SU-DHL-6 (cell line): ENCODE results near the gene SLC38A11.

Source experiments
- CTCF ChIP-seq: fragments of 200-600 bp; sonication (generic); IDR thresholded peaks from one replicate; pipeline ENCODE4 v1.5.1; 2017; ENCODE audit warnings: antibody characterized with exemption, mild to moderate bottlenecking, low read length, moderate library complexity; ENCODE audit not compliant: insufficient read depth, poor library complexity, severe bottlenecking
- EZH2phosphoT487 ChIP-seq: fragments of 200-600 bp; sonication (generic), shearing (Covaris generic); conservative IDR thresholded peaks from 2 replicates; pipeline ENCODE4 v1.6.1; 2018; ENCODE audit warnings: mild to moderate bottlenecking, antibody characterized with exemption, low read length, moderate library complexity, mixed read lengths

DNA sequence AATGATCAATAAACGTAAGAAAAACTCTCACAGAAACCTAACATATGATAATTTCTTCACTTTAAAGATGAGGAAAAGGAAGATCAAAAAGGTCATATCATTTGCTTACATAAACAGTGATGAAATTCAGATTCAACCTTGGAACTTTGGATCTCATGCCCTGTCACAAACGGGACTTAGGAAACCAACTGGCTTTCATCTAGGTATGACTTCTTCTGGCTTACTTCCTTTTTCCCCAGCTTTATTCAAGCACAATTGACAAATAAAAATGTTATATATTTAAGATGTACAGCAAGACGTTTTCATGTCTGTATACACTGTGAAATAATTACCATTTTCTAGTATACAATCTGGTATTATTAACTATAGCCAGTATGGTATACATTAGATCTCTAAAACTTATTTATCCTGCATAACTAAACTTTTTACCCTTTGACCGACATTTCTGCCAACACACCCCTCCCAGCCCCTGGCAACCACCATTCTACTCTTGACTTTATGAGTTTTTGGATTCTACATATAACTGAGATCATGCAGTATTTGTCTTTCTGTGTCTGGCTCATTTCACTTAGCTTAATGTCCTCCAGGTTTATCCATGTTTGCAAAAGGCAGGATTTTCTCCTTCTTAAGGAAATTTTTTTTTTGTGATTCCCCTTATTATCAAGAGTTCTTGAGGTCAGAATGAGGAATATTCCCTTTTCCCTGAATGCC, 67.7 kb downstream of the SLC38A11 start:
- TF ChIP-seq EZH2phosphoT487 (no peak), CTCF (no peak)
